DMS153 treated with DMSO at 0.1 percent for 48 hours (cell line): ENCODE data around the gene NOPCHAP1.
A peak's percentile ranks its signal among the peaks of the same experiment; 100 is the strongest.
"Not testable (repeated sequence)": the region's sequence is repeated elsewhere in the genome, so short reads cannot be mapped to it uniquely, and the experiment has no call there.

Source experiments
- DNase-seq: peaks from one replicate; lab custom pipeline; 2025; ENCODE audit not compliant: unreplicated experiment; lab: John Stamatoyannopoulos, UW

Gene NOPCHAP1

DNA sequence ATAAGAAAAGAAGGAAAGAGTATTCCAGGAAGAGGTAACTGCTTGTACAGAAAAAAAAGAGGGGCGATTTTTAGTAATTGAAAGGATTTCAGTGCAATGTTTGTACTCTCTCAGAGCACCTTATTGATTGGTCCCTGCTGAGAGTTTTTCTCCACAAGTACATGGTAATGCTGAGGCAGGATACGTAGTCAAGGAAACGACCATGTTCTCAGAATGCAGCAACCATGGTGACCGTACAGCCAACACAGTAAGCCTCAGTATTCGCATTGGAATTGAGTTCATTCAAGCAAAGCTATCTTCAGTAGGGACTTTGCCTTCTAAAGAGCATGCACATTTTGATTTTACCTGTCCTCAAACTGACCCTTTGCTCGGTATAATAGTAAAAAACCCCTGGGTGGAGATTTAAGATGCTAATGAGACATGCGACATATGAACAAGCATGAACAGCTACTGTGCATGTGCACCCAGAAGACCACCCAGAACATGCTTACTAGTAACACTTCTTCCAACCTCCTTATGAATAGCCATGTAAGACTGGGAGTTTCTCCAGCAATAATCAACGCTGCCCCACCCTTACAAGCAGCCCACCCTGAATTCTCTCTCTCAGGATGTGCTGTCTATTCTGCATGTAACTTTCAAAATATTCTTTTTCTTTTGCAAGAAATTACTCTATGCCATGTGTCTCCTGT is 21.8 kb upstream of the NOPCHAP1 start:
- no peak for DNase-seq

DNA sequence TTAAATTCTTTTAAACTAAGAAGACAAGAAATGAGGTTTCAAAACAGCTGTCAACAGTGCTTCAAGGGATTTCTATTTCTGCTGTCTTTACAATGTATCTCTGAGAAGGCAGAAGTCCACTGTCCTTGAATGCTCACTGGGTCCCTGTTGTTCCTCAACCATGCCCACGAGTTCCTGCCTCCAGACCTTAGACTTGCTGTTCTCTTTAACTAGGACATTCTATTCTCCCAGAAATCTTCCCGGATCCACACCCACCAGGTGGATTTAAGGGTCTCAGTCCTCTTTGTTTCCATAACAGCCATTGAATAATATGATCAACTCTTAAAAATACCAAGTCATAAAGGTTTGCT is 21.3 kb upstream of the NOPCHAP1 start:
- no peak for DNase-seq

- DNase-seq = no peak
These were observed 19.4 kb upstream of the NOPCHAP1 start for GRCh38 chr12:104966677-104967076.

- no peak for DNase-seq
These were observed 16.8 kb upstream of the NOPCHAP1 start for GRCh38 chr12:104969343-104969742.

GRCh38 chr12:104971306-104971705 is 14.8 kb upstream of the NOPCHAP1 start:
- no peak for DNase-seq

GRCh38 chr12:104973250-104973649 is 12.9 kb upstream of the NOPCHAP1 start:
- DNase-seq = no peak

DNA sequence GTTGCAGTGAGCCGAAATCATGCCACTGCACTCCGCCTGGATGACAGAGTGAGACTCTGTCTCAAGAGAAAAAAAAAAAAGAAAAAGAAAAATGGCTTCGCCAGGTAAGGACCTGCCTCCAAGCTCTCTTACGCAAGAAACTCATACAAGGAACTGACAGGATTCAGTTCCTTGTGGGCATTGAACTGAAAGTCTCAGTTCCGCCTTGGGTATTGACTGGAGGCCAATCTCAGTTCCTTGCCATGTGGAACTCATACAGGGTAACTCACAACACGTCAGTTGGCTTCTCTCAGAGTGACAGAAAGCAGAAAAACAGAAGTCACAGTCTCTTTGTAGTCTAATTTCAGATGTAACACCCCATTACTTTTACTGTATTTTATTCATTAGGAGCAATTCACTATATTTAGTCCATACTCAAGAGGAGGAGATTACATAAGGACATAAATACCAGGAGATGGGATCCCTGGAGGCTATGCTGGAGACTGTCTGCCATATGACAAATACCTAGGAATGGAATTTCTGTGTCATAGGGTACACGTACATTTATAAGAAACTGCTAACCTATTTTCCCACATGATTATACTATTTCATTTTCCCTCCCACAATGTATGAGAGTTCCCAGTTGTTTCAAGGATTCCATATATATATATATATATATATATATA is 11.4 kb upstream of the NOPCHAP1 start:
- no peak for DNase-seq

- no peak for DNase-seq
These were observed 10.4 kb upstream of the NOPCHAP1 start for GRCh38 chr12:104975587-104976343.

DNA sequence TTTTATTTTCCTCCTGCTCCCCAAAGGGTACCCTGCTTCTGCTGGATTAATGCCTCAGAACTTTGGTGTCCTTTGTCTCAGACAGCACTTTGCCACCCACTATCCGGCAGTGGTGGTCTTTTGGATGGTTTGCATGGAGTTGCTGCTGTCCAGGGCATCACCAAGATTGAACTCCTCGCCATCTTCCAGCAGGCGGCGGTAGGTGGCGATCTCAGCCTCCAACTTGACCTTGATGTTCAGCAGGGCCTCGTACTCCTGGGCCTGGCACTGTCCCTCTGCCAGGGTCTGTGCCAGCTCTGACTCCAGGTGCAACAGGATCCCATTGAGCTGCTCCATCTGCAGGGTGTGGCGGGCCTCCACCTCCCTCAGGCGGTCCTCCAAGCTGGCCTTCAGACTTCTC is 9.4 kb upstream of the NOPCHAP1 start:
- no peak for DNase-seq

DNA sequence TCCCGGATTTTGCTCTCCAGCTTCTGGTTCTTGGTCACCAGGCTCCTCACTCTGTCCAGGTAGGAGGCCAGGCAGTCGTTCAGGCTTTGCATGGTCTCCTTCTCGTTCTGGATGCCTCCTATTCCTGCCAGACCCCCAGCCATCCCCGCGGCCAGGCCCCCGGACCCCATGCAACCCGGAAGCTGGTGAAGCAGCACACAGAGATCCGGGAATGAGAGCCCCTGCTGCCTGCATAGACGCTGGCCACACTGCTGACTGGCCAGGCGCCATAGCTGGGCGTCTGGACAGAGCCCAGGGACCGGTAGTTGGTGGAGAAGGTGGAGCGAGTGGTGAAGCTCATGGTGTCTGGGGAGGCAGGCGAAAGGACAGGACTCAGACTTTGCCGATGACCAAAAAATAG is 8.4 kb upstream of the NOPCHAP1 start:
- DNase-seq = not testable (repeated sequence)

DNA sequence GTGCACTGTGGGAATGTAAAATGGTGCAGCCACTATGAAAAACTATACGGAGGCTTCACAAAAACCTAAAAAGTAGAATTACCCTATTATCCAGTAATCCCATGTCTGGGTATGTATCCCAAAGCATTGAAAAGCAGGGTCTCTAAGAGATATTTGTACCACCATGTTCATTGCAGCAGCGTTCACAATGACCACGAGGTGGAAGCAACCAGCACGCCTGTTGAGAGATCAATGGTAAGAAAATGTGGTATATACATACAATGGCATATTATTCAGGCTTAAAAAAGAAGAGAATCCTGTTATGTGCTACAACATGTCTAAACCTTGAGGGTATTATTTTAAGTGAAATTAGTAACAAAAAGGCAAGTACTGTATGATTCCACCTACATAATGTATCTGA is 910 bp upstream of the NOPCHAP1 start:
- DNase-seq = no peak

DNA sequence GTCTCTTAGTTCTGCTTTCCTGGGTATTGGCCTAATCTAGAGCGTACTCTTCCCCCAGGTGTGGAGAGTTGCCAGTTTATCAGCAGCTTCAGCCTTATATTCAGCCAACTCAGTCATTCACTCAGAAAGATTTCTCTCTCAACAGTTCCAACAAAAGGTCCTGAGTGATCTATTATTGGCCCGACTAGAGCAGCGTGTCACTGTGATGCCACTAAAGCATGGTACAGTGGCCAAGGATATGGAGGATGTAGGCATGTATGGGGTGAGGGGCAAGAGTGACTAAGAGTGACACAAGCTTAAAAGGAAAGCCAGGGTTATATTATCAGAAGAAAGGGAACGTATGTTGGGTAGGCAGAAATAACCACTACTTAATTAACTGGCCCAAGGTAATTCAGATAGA is 4.8 kb downstream of the NOPCHAP1 start:
- no peak for DNase-seq

DNA sequence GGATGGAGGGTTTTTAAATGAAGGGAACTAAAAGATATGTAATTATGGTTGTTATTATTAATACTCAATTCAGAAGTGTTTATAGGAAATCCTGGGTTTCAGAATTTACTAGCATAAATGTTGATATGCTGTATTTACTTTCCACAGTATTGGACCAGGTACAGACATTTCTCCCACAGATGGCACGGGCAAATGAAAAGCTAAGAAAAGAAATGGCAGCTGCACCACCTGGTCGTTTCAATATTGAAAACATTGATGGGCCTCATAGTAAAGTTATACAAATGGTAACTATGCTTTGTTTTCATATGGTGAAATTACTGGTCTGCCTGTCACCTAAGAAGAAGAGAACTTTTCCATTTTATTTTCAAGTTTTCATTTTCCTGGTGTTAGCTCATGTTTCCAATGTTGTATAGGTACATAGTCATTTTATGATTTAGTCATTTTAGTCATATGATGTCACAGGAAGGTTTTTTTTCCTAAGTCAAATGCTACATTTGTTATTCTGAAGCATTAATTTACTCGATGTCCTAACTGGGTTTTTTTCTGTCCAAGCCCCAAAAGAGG is 5.5 kb downstream of the NOPCHAP1 start:
- no peak for DNase-seq

DNA sequence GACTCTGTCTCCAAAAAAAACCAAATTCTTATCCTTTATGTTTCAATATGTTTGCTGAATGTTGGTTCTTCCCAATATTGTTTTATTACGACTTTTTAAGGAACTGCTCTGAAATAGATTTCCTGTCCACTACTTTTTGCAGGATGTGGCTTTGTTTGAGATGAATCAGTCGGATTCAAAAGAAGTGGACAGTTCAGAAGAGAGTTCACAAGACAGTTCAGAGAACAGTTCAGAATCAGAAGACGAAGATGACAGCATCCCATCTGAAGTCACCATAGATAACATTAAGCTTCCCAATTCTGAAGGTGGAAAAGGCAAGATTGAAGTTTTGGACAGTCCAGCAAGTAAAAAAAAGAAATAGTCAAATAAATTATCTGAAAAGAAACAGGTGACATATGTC is 8.2 kb downstream of the NOPCHAP1 start:
- no peak for DNase-seq

- no peak for DNase-seq
These were observed 11.4 kb downstream of the NOPCHAP1 start for GRCh38 chr12:104997541-104997940.

DNA sequence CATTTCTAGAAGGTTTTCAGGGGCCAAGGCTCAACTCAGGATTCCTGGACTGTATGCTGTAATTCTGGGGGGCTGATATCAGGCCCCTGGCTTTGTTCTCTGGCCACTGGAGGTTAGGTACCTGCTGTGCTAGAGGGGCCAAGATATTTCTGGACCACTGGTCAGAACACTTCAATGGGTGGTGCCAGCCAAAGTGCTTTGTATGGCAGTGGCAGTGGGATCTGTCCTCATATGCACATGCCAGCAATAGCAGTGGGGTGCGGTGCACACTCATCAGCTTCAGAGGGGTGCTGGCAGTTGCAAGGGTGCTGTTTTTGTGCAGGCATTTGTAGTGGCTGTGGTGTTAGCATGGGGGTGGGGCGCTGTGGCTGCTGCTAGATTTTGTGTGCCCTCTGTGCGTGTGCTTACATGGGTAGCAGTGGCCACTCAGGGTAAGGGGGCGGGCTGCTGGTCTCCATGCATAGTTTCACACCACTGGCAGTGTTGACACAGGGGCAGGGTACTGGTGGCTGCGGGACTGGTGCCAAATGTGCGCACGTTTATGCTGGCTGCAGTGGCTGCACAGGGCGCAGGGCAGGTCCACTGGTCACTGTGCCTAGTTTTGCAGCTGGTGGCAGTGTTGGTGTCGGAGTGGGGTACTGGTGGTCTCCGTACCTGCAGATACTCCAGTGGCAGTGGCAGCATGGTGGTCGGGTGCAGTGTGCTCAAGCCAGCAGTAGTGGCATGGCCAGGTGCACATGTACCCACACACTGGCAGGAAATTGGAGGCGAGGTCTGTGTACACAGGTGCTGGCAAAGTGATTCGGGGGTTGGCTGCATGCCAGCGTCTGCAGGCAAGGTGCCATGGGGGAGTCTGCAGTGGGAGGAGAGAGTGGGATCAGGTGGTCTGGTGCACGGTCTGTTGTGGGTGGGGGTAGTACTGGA is 12.6 kb downstream of the NOPCHAP1 start:
- DNase-seq = peak; percentile 91

DNA sequence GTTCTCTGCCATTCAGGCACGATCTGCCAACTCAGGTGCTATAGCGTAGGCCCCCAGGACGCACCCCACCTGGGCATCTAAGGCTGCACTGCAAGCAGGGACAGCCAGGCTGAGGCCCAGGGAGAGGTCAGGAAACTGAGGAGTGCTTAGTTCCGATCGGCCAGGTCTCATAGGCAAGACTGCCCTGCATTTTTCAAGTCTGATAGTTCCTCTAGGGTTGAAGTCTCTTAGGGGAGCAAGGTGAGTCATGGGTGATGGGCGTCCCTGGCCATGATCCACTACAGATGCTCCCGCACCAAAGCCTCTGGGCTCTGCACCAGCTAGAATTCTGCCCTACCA is 13.2 kb downstream of the NOPCHAP1 start:
- peak; percentile 70 for DNase-seq

DNA sequence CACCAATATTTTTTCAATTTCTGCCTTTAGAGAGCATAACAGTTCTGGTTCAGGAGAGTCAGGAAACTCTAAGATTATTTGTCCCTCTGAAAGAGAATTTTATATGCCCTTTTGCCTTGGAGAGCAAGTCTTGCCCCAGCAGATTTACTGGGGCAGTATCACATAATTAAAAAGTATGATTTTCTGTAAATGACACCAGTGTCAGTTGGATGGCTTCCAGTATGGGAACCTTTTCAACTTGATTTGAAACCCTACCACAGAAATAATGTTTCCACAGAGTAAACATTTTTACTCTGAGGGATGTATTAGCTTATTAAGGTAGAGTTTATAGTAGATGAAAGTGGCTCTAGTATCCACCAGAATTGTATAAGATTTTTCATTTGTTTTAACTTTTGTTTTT is 15.4 kb downstream of the NOPCHAP1 start:
- DNase-seq = no peak

DNA sequence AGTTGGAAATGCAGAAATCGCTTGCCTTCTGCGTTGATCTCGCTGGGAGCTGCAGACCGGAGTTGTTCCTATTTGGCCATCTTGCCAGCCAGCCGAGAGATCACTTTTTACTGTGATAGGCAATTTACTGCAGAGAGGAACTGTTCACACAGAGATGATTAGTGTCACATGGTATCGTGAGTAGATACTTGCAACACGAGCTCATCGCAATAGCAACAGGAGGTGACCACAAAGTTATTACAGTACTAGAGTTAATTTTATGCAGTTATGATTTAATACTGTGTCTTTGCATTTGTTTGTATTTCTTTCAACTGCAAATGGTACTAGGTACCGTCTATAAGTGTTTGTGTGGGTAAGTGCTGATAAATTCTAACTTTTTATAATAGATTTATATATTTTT is 27.8 kb downstream of the NOPCHAP1 start:
- DNase-seq = no peak

- DNase-seq = no peak
These were observed 28.5 kb downstream of the NOPCHAP1 start for GRCh38 chr12:105014603-105015002.

- DNase-seq = no peak
These were observed 29.4 kb downstream of the NOPCHAP1 start for GRCh38 chr12:105015543-105015942.
